Renal pelvis (tissue), 4 donors: ENCODE data around the gene KATNAL1. TPM values are rescaled to one million over a fixed set of nuclear protein-coding genes. Genes with fewer than 3 reads are reported as not detected.
"Not testable (repeated sequence)": the region's sequence is repeated elsewhere in the genome, so short reads cannot be mapped to it uniquely, and the experiment has no call there.

Source experiments
- DNase-seq: peaks from one replicate; pipeline ENCODE4 v3.0.0-alpha.2; 2013
- polyA plus RNA-seq, 3 donors: library from polyadenylated mRNA; unstranded; fragments of 120-200 nt; gene quantifications; one replicate each; pipeline ENCODE4 v1.2.1, GENCODE V29; 2013; ENCODE audit not compliant: insufficient read length in 3 of 3

The KATNAL1 gene
- polyA plus RNA-seq, 3 donors = 10.4 to 15.5 (median 13.9) TPM

DNA sequence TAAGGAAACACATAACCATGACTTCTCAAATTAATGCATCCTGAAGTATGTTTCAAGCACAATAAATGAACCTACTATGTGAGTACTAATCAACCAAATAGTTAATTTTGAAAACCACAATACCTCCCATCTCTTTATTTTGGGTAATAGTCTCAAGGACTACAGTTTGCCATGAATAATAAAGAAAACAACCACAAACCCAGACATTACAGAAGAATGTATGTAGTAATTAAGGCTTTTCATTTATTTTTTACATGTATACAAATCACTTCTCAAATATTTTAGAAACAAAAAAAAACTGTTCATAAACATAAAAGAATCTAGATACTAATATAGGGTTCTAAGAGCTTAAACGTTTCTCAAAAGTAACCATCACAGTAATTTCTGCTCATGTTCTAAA lies 6.8 kb downstream of the KATNAL1 start:
- no peak for DNase-seq

DNA sequence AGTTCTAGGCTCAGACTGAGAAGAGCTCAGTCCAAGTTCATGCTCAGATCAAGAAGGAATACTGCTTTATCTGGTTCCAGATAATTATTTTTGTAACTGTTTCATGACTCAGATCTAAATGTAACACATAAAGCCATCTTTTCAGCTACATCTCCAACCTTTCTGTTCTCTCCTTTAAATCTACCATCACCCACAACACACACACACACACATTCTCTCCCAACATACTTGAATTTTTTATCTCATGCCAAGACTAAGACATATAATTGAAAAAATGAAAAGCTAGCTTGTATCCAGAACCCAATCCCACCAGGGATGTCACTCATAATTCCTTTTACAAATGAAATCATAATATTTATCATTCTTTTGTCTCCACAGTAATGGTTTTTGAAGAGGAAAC lies 7.6 kb downstream of the KATNAL1 start:
- DNase-seq = no peak

DNA sequence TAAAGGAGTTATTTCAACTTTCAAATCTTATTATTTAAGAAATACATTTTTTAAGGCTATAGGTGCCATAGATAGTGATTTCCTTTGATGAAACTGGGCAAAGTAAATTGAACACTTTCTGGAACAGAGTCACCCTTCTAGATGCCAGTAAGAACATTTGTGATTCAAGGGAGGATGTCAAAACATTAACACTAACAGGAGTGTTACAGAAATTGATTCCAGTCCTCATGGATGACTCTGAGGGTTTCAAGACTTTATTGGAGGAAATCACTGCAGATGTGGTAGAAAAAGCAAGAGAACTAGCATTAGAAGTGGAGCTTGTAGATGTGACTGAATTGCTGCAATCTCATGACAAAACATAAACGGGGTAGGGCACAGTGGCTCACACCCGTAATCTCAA lies 12.2 kb downstream of the KATNAL1 start:
- DNase-seq = no peak

DNA sequence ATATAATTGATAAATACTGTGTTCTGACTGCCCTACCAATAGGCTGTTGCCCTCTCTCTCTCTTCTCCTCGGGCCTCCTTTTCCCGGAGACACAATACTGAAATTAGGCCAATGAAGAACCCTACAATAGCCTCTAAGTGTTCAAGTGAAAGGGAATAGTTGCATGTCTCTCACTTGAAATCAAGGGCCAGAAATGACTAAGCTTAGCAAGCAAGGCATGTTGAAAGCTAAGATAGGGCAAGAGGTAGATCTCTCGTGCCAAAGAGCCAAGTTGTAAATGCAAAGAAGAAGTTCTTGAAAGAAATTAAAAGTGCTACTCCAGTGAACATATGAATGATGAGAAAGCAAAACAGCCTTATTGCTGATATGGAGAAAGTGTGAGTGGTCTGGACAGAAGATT lies 13.3 kb downstream of the KATNAL1 start:
- no peak for DNase-seq

DNA sequence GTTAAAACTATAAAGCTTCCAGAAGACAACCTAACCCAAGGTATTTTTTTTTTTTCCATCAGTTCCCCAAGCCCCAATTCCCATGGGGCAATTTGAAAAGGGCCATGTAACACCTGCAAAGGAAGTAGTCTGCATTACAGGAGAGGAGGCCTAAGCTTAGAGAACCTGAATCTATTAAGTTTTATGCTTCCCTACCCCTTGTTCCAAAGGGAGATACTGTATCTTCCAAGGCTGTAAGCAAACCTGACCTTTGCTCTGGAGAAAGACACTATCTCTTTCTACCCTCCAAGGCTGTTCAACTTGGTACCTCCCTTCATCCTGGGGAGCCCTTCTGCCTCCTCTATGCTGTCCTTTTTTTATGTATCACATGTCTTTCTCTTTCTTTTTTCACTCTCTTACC lies 15.0 kb downstream of the KATNAL1 start:
- no peak for DNase-seq

DNA sequence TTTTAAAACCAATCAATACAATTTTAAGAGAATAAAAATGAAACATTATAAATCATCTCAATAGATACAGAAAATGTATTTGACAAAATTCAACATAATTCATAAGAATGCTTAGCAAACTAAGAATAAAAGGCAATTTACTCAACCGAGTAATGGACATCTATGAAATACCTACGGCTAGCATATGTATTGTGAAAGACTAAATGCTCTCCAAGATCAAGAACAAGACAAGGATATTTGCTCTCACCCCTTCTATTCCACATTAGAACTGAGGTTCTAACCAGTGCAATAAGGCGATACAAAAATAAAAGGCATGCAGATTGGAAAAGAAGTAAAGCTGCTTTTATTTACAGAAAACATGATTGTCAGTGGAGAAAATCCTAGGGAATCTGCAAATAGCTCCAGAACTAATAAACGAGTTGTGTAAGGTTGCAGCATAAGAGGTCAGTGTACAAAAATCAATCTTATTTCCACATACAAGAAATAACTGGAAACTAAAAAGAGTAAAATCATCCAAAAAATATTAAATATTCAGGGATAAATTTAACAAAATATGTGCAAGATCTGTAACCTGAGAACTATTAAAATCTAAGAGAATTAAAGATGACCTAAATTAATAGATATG lies 16.4 kb downstream of the KATNAL1 start:
- DNase-seq = no peak

DNA sequence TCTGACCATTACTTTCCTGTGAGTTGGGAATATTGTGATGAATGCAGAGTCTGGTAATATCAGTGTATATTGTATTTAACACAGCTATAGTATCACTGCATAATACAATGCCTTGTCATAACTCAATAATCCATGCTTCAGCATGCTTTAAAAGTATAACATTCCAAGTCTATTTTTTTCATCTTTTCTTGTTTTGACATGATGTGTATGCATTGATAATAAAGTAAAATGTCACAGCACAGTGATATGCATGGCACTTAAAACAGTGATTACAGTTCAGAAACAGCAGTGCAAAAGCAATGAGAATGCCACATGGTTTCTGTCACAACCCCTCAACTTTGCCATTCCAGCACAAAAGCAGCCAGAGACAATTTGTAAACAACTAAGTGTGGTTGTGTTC lies 17.8 kb downstream of the KATNAL1 start:
- DNase-seq = no peak

DNA sequence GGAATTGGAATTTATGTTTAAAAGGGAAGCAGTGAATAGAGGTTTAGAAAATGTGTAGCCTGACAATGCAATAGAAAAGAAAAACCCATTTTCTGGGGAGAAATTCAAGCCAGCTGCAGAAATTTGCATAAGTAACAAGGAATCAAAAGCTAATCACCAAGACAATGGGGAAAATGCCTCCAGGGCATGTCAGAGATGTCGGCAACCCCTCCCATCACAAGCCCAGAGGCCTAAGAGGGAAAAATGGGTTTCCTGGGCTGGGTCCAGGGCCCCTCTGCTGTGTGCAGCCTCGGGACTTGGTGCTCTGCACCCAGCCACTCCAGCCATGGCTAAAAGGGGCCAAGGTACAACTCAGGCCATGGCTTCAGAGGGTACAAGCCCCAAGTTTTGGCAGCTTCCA lies 21.3 kb downstream of the KATNAL1 start:
- DNase-seq = not testable (repeated sequence)

DNA sequence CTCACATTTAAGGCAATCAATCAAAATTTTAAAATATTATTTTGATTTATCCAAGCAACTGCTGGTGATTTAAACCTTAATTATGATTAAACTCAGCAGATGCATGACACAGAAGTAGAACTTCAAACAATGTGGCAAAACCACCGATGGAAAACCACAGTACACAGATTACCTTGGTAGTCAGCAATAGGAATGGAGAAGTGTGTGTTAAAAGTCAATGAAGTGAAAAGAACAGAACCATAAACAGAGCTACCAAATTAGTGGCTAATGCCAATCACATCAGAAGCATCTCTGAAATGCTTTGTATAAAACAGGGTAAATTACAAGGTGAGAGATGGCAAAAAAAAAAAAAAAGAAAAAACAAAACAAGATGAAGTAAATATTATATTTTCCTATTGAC lies 31.2 kb downstream of the KATNAL1 start:
- no peak for DNase-seq

DNA sequence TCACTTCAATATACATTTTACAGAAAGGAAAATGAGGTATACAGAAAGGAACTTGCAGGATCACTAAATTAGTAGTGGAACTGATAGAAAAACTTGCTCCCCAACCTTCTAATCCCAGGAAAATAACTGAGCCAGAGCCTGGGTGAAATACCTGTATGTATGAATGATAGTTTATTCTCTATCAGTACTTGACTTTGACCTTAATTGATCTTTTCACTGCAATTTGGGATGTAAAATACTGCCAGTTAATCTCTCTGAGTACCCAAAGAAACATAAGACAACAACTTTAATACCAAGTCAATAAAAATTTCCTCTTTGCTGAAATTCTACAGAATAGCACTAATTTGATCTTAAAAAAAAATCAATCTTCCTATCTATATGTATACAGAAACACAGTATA lies 33.3 kb downstream of the KATNAL1 start:
- no peak for DNase-seq

DNA sequence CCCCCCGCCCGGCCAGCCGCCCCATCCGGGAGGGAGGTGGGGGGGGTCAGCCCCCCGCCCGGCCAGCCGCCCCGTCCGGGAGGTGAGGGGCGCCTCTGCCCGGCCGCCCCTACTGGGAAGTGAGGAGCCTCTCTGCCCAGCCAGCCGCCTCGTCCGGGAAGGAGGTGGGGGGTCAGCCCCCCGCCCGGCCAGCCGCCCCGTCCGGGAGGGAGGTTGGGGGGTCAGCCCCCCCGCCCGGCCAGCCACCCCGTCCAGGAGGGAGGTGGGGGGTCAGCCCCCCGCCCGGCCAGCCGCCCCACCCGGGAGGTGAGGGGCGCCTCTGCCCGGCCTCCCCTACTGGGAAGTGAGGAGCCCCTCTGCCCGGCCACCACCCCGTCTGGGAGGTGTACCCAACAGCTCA lies 37.3 kb downstream of the KATNAL1 start:
- not testable (repeated sequence) for DNase-seq

DNA sequence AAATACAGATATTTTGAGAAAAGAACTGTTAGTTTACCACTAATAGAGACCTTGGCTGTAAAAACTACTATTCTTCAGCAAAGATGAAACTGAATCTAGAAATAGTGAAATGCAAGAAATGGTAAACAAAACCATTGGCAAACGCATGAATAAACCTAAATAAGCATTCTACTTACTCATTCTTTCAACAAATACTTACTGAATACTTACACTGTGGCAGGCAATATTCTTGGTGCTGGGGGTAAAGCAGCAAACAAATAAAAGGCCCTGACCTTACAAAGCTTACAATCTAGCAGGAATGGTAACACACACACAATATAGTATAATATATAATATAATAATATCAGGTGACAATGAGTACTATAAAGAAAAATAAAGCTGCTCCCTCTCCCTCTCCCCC lies 38.7 kb downstream of the KATNAL1 start:
- DNase-seq = no peak

DNA sequence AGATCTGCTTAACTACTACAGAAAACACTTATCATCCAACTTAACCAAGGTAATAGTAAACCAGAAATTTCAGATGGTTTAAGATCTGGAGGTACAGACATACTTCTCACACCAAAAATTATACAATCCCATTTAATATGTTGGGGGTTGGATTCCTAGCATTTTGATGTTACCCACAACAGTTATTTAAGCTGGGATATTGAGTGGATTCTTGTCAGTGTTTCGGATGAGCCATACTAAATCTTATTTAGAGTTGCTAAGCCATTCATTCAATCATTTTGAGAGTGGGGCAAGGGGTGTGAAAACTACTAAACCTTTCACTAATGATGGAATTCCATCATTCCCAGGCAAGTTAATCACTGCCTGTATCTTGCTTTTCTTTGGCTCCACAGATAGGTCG lies 40.6 kb downstream of the KATNAL1 start:
- no peak for DNase-seq

DNA sequence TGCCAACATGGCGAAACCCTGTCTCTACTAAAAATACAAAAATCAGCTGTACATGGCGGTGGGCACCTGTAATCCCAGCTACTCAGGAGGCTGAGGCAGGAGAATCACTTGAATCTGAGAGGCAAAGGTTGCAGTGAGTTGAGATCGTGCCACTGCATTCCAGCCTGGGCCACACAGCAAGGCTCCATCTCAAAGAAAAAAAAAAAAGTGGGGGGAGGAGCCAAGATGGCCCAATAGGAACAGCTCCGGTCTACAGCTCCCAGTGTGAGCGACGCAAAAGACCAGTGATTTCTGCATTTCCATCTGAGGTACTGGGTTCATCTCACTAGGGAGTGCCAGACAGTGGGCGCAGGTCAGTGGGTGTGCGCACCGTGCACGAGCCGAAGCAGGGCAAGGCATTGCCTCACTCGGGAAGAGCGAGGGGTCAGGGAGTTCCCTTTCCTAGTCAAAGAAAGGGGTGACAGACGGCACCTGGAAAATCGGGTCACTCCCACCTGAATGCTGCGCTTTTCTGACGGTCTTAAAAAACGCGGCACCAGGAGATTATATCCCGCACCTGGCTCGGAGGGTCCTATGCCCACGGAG lies 48.1 kb downstream of the KATNAL1 start:
- DNase-seq = not testable (repeated sequence)

DNA sequence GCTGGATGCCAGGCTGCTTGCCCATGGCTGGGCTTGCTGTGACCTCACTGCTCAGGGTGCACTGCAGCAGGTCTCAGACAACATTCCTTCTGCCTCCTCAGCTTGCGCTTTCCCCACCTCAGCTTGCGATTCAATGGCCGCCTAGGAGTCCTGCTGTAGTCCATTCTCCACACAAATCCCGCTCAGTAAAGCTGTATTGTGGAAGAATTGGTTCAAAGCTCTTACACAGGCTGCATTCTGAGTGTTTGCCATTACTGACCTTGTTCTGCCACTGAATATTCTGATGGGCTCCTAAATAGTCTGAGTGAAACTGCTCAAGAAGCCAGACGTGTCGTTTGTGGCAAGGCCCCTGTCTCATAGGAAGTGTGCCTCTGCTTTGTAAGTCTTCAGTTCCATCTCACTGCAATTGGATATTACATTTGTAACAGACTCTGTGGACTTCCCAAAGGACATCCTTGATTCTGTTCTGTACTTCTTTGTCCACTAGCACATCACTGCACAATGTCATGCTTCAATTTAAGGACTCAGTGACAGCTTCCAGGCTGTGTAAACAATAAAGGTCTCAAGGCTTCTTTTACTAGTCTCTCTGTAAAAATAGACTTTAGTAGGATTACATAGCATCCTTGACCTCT lies 49.8 kb downstream of the KATNAL1 start:
- DNase-seq = peak; percentile 48

DNA sequence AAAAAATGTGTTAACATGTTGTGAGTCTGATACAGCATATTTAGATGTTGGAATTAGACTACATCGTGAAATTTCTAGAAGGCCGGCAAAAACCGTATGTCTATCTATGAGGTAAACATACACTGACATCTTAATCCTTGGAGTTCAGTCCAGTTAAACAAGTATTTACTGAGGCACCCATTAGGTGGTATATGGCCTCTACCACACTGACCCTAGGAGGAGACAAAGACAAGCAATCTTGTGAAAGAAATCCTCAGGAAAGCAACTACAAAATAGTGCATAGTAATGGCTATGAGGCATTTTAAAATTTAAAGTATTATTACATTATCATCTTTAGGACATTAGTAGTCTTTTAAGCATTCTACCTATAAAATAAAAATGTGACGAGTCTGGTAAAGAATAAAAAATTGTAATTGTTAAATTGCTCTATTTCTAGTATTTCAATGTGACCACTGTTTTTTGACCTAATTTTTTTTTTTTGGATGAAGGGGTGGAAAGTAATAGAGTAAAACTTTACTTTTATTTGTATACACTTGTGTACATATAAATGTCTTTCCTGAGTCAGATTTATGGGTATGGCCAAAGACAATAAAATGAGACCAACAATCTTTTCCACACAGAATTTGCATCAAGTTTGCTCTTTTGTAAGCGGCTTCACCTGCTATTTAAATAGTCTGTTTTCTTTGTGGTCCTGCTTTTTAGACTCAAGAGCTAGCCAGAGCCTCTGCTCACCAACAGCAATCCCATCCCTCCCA lies 50.5 kb downstream of the KATNAL1 start:
- no peak for DNase-seq

DNA sequence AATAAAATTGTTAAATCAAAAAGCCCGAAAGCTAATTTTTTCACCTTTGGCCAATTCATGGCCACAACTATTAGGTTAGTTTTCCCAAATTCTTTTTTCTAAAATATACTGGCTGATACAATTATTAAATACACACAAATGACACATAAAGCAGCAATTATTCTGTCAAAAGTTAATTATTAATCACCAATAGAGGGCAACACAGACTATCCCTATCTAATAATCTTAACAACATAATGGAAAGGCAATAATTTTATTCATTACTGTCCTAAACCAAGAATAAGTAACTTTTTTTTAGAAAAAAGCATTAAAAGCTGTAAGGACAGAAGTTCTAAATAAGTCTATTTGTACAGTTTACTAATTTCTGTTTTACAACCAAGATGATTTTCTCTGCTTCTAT lies 51.7 kb downstream of the KATNAL1 start:
- DNase-seq = no peak

DNA sequence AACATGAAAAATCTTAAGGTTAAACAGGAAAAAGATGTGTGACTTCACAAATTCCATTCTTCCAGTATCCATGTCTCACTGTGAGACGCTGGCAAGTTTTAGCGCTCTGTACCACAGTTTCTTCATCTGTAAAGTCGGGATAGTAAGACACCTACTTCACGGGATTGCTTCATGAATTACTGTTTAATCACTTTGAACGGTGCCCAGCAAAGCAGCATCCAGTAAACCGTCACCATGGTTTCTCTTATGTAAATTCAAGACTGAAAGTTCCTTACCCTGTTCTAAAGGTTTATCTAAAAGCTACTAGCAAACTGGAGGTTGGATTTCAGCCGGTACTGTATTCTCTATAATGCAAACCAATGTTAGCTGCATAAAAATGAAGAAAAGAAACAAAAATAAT lies 53.5 kb downstream of the KATNAL1 start:
- no peak for DNase-seq

DNA sequence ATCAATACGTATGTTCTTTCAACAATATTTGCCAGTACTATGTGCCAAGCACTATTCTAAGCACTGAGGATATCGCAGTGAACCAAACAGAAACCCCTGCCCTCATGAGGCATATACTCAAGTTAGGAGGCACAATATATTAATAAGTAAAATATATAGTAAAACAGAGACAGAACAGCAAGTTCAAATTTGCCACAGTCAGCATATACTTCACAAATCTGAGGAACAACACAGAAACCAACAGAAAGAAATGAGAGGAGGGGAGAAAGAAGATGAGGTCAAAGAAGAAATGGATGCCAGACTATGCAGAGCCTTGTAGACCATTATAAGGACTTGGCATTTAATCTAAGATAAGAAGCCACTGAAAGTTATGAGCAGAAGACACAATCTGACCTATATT lies 59.9 kb downstream of the KATNAL1 start:
- DNase-seq = no peak

DNA sequence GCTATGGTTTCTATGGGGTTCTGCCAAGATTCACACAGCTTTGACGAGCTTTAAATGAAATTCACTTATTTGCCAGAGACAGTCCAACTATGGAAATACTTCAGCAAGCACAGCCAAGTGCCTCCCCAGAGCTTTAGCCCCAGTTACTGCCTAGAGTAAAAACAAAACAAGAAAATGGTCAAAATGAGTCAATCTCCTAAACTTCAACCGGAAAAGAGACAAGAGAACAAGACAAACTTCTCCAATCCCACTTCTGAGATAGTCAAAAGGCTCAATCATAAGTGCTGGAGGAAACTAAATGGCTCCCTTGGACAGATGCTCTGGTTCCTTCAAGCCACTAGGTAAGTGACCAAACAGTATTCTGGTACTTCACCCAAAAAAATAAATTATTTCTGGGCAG lies 65.8 kb downstream of the KATNAL1 start:
- no peak for DNase-seq

DNA sequence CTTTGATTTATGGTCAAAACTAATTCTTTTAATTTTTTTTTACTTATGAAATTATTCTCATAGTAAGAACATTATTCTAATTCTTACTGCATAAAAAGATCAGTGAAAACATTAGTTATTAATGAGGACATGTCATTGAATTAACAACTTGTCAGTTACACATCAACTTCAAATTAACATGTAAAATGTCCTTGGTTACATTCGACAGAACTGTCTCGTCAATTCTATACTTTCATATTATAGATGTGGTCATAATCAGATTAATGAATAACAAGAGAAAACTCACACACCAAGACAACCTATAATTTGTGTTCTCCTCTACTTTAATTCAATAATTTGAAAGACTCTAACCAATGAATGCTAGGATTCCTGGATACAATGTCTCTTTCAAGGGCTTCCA lies 66.7 kb downstream of the KATNAL1 start:
- DNase-seq = no peak

DNA sequence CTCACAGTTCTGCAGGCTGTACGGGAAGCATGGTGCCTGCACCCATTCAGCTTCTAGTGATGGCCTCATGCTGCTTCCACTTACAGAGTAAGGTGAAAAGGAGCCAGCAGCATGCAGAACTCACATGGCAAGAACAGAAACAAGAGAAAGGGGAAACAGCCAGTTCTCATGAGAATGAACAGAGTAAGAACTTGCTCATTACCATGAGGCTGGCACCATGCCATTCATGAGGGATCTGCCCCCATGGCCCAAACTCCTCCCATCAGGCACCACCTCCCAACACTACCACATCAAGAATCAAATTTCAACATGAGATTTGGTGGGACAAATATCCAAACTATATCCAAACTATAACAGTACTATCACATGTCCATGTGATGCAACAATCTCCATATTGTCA lies 72.1 kb downstream of the KATNAL1 start:
- DNase-seq = no peak

DNA sequence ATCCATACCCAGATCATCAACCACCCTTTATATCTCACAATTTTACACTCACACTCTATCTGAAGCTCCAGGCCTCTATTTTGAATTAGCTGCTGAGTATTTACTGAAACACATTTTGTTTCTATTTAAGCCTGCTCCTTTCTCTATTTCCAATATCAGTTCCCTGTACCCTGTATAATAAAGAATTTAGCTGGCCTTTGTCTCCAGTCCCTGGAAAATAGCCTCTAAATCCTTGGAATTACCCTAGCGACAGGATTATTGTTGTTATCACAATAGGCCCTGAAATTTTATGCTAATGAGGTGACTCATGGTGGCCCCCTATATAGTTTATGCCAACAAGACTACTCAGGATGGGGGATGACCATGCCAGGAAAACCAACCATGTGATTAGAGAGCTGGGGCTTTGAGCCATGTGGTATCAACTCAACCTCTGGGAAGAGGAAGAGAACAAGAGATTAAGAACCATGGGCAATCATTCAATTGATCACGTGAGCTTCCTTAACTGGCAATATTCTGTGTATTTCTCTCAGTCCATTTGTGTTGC lies 72.7 kb downstream of the KATNAL1 start:
- no peak for DNase-seq
